K562 (cell line): Measurements from ENCODE around the gene PI4KA. TPM values are rescaled to one million over a fixed set of nuclear protein-coding genes. Genes with fewer than 3 reads are reported as not detected.
A peak's percentile ranks its signal among the peaks of the same experiment; 100 is the strongest.

ENCODE experiments used
- ADNP ChIP-seq: fragments of 200-800 bp; sonication (Bioruptor generic); IDR thresholded peaks from 2 replicates; pipeline ENCODE4 v1.6.1; 2016; ENCODE audit warnings: missing genetic modification characterization, missing compliant biosample characterization
- ATF4 ChIP-seq: fragments of 450-650 bp; formaldehyde crosslinking; IDR thresholded peaks from 2 replicates; pipeline ENCODE4 v1.4.0; 2022; ENCODE audit warnings: mild to moderate bottlenecking, moderate library complexity
- GTF2A2 ChIP-seq: IDR thresholded peaks from 2 replicates; pipeline ENCODE4 v1.6.1; 2016; ENCODE audit warnings: mild to moderate bottlenecking, missing genetic modification characterization, missing compliant biosample characterization
- IFI16 ChIP-seq: fragments of 250-450 bp; sonication (Bioruptor Pico); IDR thresholded peaks from 2 replicates; pipeline ENCODE4 v2.1.2; 2022; ENCODE audit warnings: mild to moderate bottlenecking, inconsistent platforms
- IRF1 ChIP-seq: sonication (generic); formaldehyde crosslinking; IDR thresholded peaks from 2 replicates; pipeline ENCODE4 v1.8.0; 2022; ENCODE audit warnings: missing genetic modification reagents, mild to moderate bottlenecking, borderline replicate concordance
- MXI1 ChIP-seq: IDR thresholded peaks from 2 replicates; pipeline ENCODE4 v1.6.1; 2011; ENCODE audit warnings: low read depth, mild to moderate bottlenecking, improper control_type of control experiment, low read length
- PHF8 ChIP-seq: fragments of 200-600 bp; sonication (generic); IDR thresholded peaks from 2 replicates; pipeline ENCODE4 v1.6.1; 2012; ENCODE audit warnings: mixed run types, mild to moderate bottlenecking, inconsistent platforms, low read length, moderate library complexity, borderline replicate concordance
- SMAD1 ChIP-seq: fragments of 150-350 bp; IDR thresholded peaks from 2 replicates; pipeline ENCODE4 v1.6.1; 2014; ENCODE audit warnings: low read length, low read depth; ENCODE audit not compliant: partially characterized antibody
- TCF3 ChIP-seq: sonication (generic); formaldehyde crosslinking; IDR thresholded peaks from 2 replicates; pipeline ENCODE4 v1.4.0; 2020; ENCODE audit warnings: mild to moderate bottlenecking, missing genetic modification reagents
- THRAP3 ChIP-seq: fragments of 450-650 bp; IDR thresholded peaks from 2 replicates; pipeline ENCODE4 v1.6.1; 2016; ENCODE audit warnings: mild to moderate bottlenecking, inconsistent platforms, borderline replicate concordance
- ZNF512 ChIP-seq: IDR thresholded peaks from 2 replicates; pipeline ENCODE4 v1.6.1; 2016; ENCODE audit warnings: missing genetic modification characterization, missing compliant biosample characterization
- ZNF518B ChIP-seq: fragments of 250-450 bp; sonication (Bioruptor Pico); IDR thresholded peaks from 2 replicates; pipeline ENCODE4 v1.5.0; 2021; ENCODE audit warnings: mild to moderate bottlenecking, moderate library complexity
- ZNF609 ChIP-seq: sonication (generic); formaldehyde crosslinking; IDR thresholded peaks from 2 replicates; pipeline ENCODE4 v1.8.1; 2023; ENCODE audit warnings: missing genetic modification reagents, mild to moderate bottlenecking, borderline replicate concordance
- ZNF668 ChIP-seq: fragments of 250-450 bp; sonication (Bioruptor Pico); IDR thresholded peaks from 2 replicates; pipeline ENCODE4 v1.8.0; 2022; ENCODE audit warnings: mild to moderate bottlenecking, inconsistent platforms
- polyA plus RNA-seq, 8 experiments: library from polyadenylated mRNA; depleted of rRNA in 4 of 8; stranded (reverse) in 5 of 8; unstranded in 3 of 8; fragments of >200 nt; fragmentation: Nextera tagmentation in 2 of 8; fragmentation: Illumina TruSeq in 1 of 8; extraction: Ambion mirVana in 2 of 8; extraction: Trizol in 1 of 8; gene quantifications; 2 replicates each; pipeline versions ENCODE4 v1.2.1 to v1.2.3, GENCODE V29; 2011 to 2014; ENCODE audit warnings: inconsistent platforms in 1 of 8, missing spikeins in 1 of 8
- total RNA-seq, 7 experiments: library from RNA; depleted of rRNA in 6 of 7; stranded (reverse); fragments of >200 nt in 6 of 7; fragmentation: Illumina TruSeq in 2 of 7; extraction: Trizol in 2 of 7; gene quantifications; 2 replicates each; pipeline versions ENCODE4 v1.2.1 to v1.2.3, GENCODE V29; 2011 to 2021; ENCODE audit warnings: low replicate concordance in 1 of 7

The PI4KA gene
- total and polyA plus RNA-seq, 9 of the 15 experiments (the other 6 are each of a cell fraction or from before 2014, with no cell fraction given) = 7.3 to 187 (median 84.7) TPM

- TF ChIP-seq ATF4 (no peak), THRAP3 (no peak), PHF8 (no peak; the same call in 1 of the 2 replicates), MXI1 (no peak), GTF2A2 (tag) (0 out of 2 replicates have a peak, but pooled peaks have one; percentile 39), ZNF609 (CRISPR knock-in tag) (0 out of 2 replicates have a peak, but pooled peaks have one; percentile 69), ZNF518B (no peak), ADNP (tag) (no peak), SMAD1 (no peak), IFI16 (CRISPR knock-in tag) (no peak; the same call in none of the 2 replicates), ZNF512 (tag) (no peak), IRF1 (CRISPR knock-in tag) (no peak), TCF3 (CRISPR knock-in tag) (no peak), ZNF668 (CRISPR knock-in tag) (no peak)
Measured at GRCh38 chr22:20779014-20779817, 79.4 kb downstream of the PI4KA start (continued).
